ENCODE measurements around the gene RUNX2.

- TF ChIP-seq CTCF (IDR thresholded peaks at IDR 0.05) = no peak
- TF ChIP-seq POLR2A (IDR thresholded peaks at IDR 0.05) = no peak
These were observed 129.0 kb downstream of the RUNX2 start for GRCh38 chr6:45457141-45457540.

Data from Peyer's patch (tissue), 4 donors.